SK-N-SH (cell line): ENCODE measurements around the gene WDR48. TPM values are rescaled to one million over a fixed set of nuclear protein-coding genes. Genes with fewer than 3 reads are reported as not detected.

Experiments used
- CTCF ChIA-PET: fragments of 300-600, 350-600 bp; formaldehyde crosslinking; extraction: SDS; loops from one replicate; lab custom pipeline; 2021; lab: Yijun Ruan, JAX
- POLR2A ChIA-PET: fragments of 350-600 bp; sonication (Branson Sonifier 250); formaldehyde crosslinking; extraction: SDS; loops from one replicate; lab custom pipeline; 2020; ENCODE audit warnings: antibody characterized with exemption, inconsistent platforms; lab: Yijun Ruan, JAX
- DNase-seq: peaks from one replicate; pipeline ENCODE4 v3.0.0; 2012
- H2AFZ ChIP-seq: fragments of 200-600 bp; sonication (generic); 2 replicates; pipeline ENCODE4 v1.8.1; 2016; ENCODE audit warnings: antibody characterized with exemption, mild to moderate bottlenecking, low read depth
- H3F3A ChIP-seq: fragments of 200-600 bp; sonication (generic); replicated peaks from 2 replicates; pipeline ENCODE3; 2016; ENCODE audit warnings: antibody characterized with exemption, mild to moderate bottlenecking; ENCODE audit not compliant: insufficient read depth
- H3K27ac ChIP-seq, 2 experiments: fragments of 200-500 bp in 1 of 2; fragments of 200-600 bp in 1 of 2; sonication (Bioruptor generic) in 1 of 2; sonication (generic), shearing (Covaris generic) in 1 of 2; 2 replicates each; pipeline versions ENCODE4 v1.5.1 to v1.6.1; 2014 to 2016; ENCODE audit warnings: low read depth in 2 of 2, inconsistent platforms in 1 of 2, low read length in 1 of 2, mild to moderate bottlenecking in 1 of 2, mixed read lengths in 1 of 2
- H3K27me3 ChIP-seq: fragments of 200-600 bp; sonication (generic), shearing (Covaris generic); 2 replicates; pipeline ENCODE4 v1.6.1; 2016; ENCODE audit warnings: mixed run types; ENCODE audit not compliant: insufficient read depth
- H3K36me3 ChIP-seq, 2 experiments: fragments of 200-500 bp in 1 of 2; fragments of 200-600 bp in 1 of 2; sonication (Bioruptor generic) in 1 of 2; sonication (generic) in 1 of 2; replicated peaks in 1 of 2; 2 replicates each; pipeline versions ENCODE3 to v1.5.1; 2014 to 2016; ENCODE audit warnings: low read length in 1 of 2, mild to moderate bottlenecking in 1 of 2; ENCODE audit not compliant: insufficient read depth in 2 of 2, control insufficient read depth in 1 of 2
- H3K4me1 ChIP-seq, 2 experiments: fragments of 200-500 bp in 1 of 2; fragments of 200-600 bp in 1 of 2; sonication (Bioruptor generic) in 1 of 2; sonication (generic), shearing (Covaris generic) in 1 of 2; 2 replicates each; pipeline versions ENCODE4 v1.5.1 to v1.6.1; 2014 to 2016; ENCODE audit warnings: low read depth in 1 of 2, low read length in 1 of 2, mixed run types in 1 of 2; ENCODE audit not compliant: insufficient read depth in 2 of 2, control insufficient read depth in 1 of 2
- H3K4me2 ChIP-seq: fragments of 200-600 bp; sonication (generic), shearing (Covaris generic); 2 replicates; pipeline ENCODE4 v1.6.1; 2017; ENCODE audit warnings: mixed run types
- H3K4me3 ChIP-seq, 2 experiments: fragments of 200-500 bp in 1 of 2; fragments of 200-600 bp in 1 of 2; sonication (Bioruptor generic) in 1 of 2; sonication (generic), shearing (Covaris generic) in 1 of 2; 2 replicates each; pipeline versions ENCODE4 v1.5.1 to v1.8.1; 2014 to 2016; ENCODE audit warnings: low read depth in 2 of 2, inconsistent platforms in 1 of 2, low read length in 1 of 2, mild to moderate bottlenecking in 1 of 2, mixed read lengths in 1 of 2, moderate library complexity in 1 of 2
- H3K79me2 ChIP-seq: fragments of 200-600 bp; sonication (generic); 2 replicates; pipeline ENCODE4 v1.8.1; 2017; ENCODE audit warnings: mild to moderate bottlenecking; ENCODE audit not compliant: insufficient read depth
- H3K9ac ChIP-seq: fragments of 200-600 bp; sonication (generic); 2 replicates; pipeline ENCODE4 v1.6.1; 2017; ENCODE audit warnings: mixed run types
- H3K9me2 ChIP-seq: fragments of 200-600 bp; sonication (generic); 2 replicates; pipeline ENCODE4 v1.6.1; 2017; ENCODE audit warnings: mixed run types
- H3K9me3 ChIP-seq: fragments of 200-600 bp; sonication (generic); 2 replicates; pipeline ENCODE4 v1.6.1; 2017; ENCODE audit warnings: mixed run types, mild to moderate bottlenecking, moderate library complexity
- H4K20me1 ChIP-seq: fragments of 200-600 bp; sonication (generic); 2 replicates; pipeline ENCODE4 v1.6.1; 2017; ENCODE audit warnings: mild to moderate bottlenecking, mixed run types; ENCODE audit not compliant: insufficient read depth
- EZH2phosphoT487 ChIP-seq: fragments of 200-600 bp; sonication (generic); IDR thresholded peaks from 2 replicates; pipeline ENCODE4 v1.6.1; 2017; ENCODE audit warnings: low read depth, mixed run types, mild to moderate bottlenecking, antibody characterized with exemption, moderate library complexity, borderline replicate concordance
- GABPA ChIP-seq: IDR thresholded peaks from 2 replicates; pipeline ENCODE4 v1.4.0; 2012; ENCODE audit warnings: low read depth, mild to moderate bottlenecking
- GATA2 ChIP-seq: sonication (generic); formaldehyde crosslinking; IDR thresholded peaks from 2 replicates; pipeline ENCODE4 v1.5.0; 2020; ENCODE audit warnings: mild to moderate bottlenecking, missing genetic modification reagents
- MEF2A ChIP-seq: IDR thresholded peaks from 2 replicates; pipeline ENCODE4 v1.4.0; 2012; ENCODE audit warnings: low read depth, borderline replicate concordance
- NFIC ChIP-seq: IDR thresholded peaks from 2 replicates; pipeline ENCODE4 v1.4.0; 2012; ENCODE audit warnings: borderline replicate concordance
- NRF1 ChIP-seq: IDR thresholded peaks from 2 replicates; pipeline ENCODE4 v1.6.1; 2012; ENCODE audit warnings: low read depth, mild to moderate bottlenecking, low read length
- RCOR1 ChIP-seq: fragments of 150-350 bp; IDR thresholded peaks from 2 replicates; pipeline ENCODE4 v1.6.1; 2017; ENCODE audit warnings: antibody characterized with exemption, low read length
- RFX5 ChIP-seq: IDR thresholded peaks from 2 replicates; pipeline ENCODE4 v1.6.1; 2012; ENCODE audit warnings: mild to moderate bottlenecking, improper control_type of control experiment, low read length
- SIN3A ChIP-seq: IDR thresholded peaks from 2 replicates; pipeline ENCODE4 v1.6.1; 2012; ENCODE audit warnings: low read depth, mild to moderate bottlenecking, low read length, moderate library complexity, borderline replicate concordance
- SMC3 ChIP-seq: IDR thresholded peaks from 2 replicates; pipeline ENCODE4 v1.6.1; 2012; ENCODE audit warnings: low read depth, low read length, improper control_type of control experiment
- TCF12 ChIP-seq: IDR thresholded peaks from 2 replicates; pipeline ENCODE4 v1.4.0; 2012
- TEAD4 ChIP-seq: IDR thresholded peaks from 2 replicates; pipeline ENCODE4 v1.4.0; 2012; ENCODE audit warnings: mild to moderate bottlenecking, borderline replicate concordance; ENCODE audit not compliant: insufficient read depth
- YY1 ChIP-seq: IDR thresholded peaks from 2 replicates; pipeline ENCODE4 v1.4.0; 2012; ENCODE audit warnings: low read depth, mild to moderate bottlenecking
- polyA plus RNA-seq, 3 experiments: library from polyadenylated mRNA; depleted of rRNA; stranded (reverse); fragments of >200 nt; gene quantifications; 2 replicates each; pipeline ENCODE4 v1.2.3, GENCODE V29; 2012
- TF ChIP-seq, protein P1 (sequence below): fragments of 200-600 bp; sonication (generic); IDR thresholded peaks from 2 replicates; pipeline ENCODE4 v1.6.1; 2017; ENCODE audit warnings: antibody characterized with exemption, mild to moderate bottlenecking, moderate library complexity
- TF ChIP-seq, protein P2 (sequence below): IDR thresholded peaks from 2 replicates; pipeline ENCODE4 v1.4.0; 2012; ENCODE audit warnings: low read depth, borderline replicate concordance
- TF ChIP-seq, protein P3 (sequence below): IDR thresholded peaks from 2 replicates; pipeline ENCODE4 v1.4.0; 2012; ENCODE audit warnings: low read depth

The WDR48 gene
- polyA plus RNA-seq, 1 of the 3 experiments (the other 2 are of a cell fraction), result 12.1 TPM

DNA sequence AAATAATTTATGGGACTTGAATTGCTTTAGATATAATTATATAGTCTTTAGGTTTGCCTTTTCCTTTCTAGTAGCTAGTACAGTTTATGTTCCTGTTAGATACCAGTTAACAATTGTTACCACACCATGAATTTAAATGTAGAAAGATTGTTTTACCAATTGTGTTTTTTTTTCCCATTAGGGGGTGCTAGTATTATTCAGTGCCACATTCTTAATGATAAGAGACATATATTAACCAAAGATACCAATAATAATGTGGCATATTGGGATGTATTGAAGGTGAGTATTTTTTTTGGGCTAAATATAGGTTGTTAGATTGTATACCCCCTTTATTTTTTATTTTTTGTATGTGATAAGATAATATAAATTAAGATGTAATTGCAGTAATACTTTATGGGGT is 27.7 kb downstream of the WDR48 start:
- Histone ChIP-seq H2AFZ (no peak overlapping the region), H3K4me3 (no peak overlapping the region), H3K9me2 (no peaks in the 10 kb centered on the region), H3K27me3 (no peaks in the 10 kb centered on the region), H4K20me1 (no peaks in the 10 kb centered on the region), H3K36me3 (peaks cover 41 to 63% of the 10 kb centered on the region in 2 experiments), H3F3A (no peaks in the 10 kb centered on the region), H3K27ac (no peak overlapping the region), H3K79me2 (no peaks in the 10 kb centered on the region), H3K9me3 (no peaks in the 10 kb centered on the region)
- DNase-seq, result no peak
- CTCF ChIA-PET, result interaction anchor here (0.6 to 2.7 kb wide), 5 partner anchors 11 to 213 kb away, joined by 3 to 11 read pairs (median 4); no protein-coding TSS in a partner anchor
- TF ChIP-seq SMC3 (no peak), YY1 (no peak), TEAD4 (no peak)
- TF ChIP-seq, all 33 proteins: peak for 0
- Histone ChIP-seq H3K4me2 (no peak overlapping the region), H3K4me1 (no peaks in the 10 kb centered on the region), H3K9ac (no peak overlapping the region)
- POLR2A ChIA-PET, result no interaction called here

DNA sequence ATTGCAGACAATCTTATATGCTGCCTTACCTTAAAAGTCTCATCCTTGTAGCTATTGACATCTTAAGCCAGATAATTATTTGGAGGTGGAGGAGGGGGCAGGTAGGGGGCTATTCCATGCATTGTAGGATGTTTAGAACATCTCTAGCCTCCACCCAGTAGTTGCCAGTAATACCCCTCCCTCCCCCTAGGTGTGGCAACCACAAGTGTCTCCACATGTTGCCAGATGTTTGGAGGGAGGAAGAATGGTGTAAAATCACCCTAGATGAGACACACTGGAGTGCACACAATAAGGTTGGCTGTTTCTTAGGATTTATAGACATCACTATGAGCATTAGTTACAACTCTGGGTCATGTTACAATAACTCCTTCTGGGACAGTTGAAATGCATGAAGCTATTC is 28.2 kb downstream of the WDR48 start:
- Histone ChIP-seq H3K27ac (no peak overlapping the region), H3K9ac (no peak overlapping the region), H3K4me3 (no peak overlapping the region), H3K27me3 (no peaks in the 10 kb centered on the region), H4K20me1 (no peaks in the 10 kb centered on the region), H3K9me3 (no peaks in the 10 kb centered on the region), H3K36me3 (peaks cover 42 to 59% of the 10 kb centered on the region in 2 experiments), H3K9me2 (no peaks in the 10 kb centered on the region), H3F3A (no peaks in the 10 kb centered on the region), H3K4me1 (no peaks in the 10 kb centered on the region)
- no peak for DNase-seq
- ChIA-PET CTCF (interaction anchor here (0.6 to 1.6 kb wide), 4 partner anchors 12 to 212 kb away, joined by 3 to 11 read pairs (median 4); no protein-coding TSS in a partner anchor), POLR2A (no interaction called here)
- TF ChIP-seq, protein P1, sequence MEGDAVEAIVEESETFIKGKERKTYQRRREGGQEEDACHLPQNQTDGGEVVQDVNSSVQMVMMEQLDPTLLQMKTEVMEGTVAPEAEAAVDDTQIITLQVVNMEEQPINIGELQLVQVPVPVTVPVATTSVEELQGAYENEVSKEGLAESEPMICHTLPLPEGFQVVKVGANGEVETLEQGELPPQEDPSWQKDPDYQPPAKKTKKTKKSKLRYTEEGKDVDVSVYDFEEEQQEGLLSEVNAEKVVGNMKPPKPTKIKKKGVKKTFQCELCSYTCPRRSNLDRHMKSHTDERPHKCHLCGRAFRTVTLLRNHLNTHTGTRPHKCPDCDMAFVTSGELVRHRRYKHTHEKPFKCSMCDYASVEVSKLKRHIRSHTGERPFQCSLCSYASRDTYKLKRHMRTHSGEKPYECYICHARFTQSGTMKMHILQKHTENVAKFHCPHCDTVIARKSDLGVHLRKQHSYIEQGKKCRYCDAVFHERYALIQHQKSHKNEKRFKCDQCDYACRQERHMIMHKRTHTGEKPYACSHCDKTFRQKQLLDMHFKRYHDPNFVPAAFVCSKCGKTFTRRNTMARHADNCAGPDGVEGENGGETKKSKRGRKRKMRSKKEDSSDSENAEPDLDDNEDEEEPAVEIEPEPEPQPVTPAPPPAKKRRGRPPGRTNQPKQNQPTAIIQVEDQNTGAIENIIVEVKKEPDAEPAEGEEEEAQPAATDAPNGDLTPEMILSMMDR, result no peak
- TF ChIP-seq RFX5 (no peak), NRF1 (no peak), TCF12 (no peak), YY1 (no peak), NFIC (no peak), EZH2phosphoT487 (no peak), MEF2A (no peak), RCOR1 (no peak), GABPA (no peak), SIN3A (no peak), GATA2 (CRISPR knock-in tag) (no peak)
- TF ChIP-seq, protein P2, sequence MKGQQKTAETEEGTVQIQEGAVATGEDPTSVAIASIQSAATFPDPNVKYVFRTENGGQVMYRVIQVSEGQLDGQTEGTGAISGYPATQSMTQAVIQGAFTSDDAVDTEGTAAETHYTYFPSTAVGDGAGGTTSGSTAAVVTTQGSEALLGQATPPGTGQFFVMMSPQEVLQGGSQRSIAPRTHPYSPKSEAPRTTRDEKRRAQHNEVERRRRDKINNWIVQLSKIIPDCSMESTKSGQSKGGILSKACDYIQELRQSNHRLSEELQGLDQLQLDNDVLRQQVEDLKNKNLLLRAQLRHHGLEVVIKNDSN, result no peak
- TF ChIP-seq, protein P3, sequence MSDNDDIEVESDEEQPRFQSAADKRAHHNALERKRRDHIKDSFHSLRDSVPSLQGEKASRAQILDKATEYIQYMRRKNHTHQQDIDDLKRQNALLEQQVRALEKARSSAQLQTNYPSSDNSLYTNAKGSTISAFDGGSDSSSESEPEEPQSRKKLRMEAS, result no peak
- TF ChIP-seq, all 33 proteins: peak for 0
- Histone ChIP-seq H3K4me2 (no peak overlapping the region), H3K79me2 (no peaks in the 10 kb centered on the region), H2AFZ (no peak overlapping the region)
